BLaER1 (cell line): ENCODE data around the gene NT5C2.
"Not testable (repeated sequence)": the region's sequence is repeated elsewhere in the genome, so short reads cannot be mapped to it uniquely, and the experiment has no call there.

Experiments used
- H3K27ac ChIP-seq: shearing (Covaris generic); formaldehyde crosslinking; 2 replicates; pipeline ENCODE4 v1.8.1; 2022
- H3K27me3 ChIP-seq: shearing (Covaris generic); formaldehyde crosslinking; 2 replicates; pipeline ENCODE4 v1.8.1; 2022
- H3K36me3 ChIP-seq: shearing (Covaris generic); formaldehyde crosslinking; 2 replicates; pipeline ENCODE4 v1.8.1; 2022
- H3K4me1 ChIP-seq: shearing (Covaris generic); formaldehyde crosslinking; 2 replicates; pipeline ENCODE4 v1.8.1; 2022
- H3K4me2 ChIP-seq: shearing (Covaris generic); formaldehyde crosslinking; 2 replicates; pipeline ENCODE4 v1.8.1; 2022
- H3K4me3 ChIP-seq: shearing (Covaris generic); formaldehyde crosslinking; 2 replicates; pipeline ENCODE4 v1.8.1; 2022
- H3K9ac ChIP-seq: shearing (Covaris generic); formaldehyde crosslinking; 2 replicates; pipeline ENCODE4 v1.8.1; 2022
- H3K9me3 ChIP-seq: shearing (Covaris generic); formaldehyde crosslinking; 2 replicates; pipeline ENCODE4 v1.8.1; 2022
- H4K20me1 ChIP-seq: shearing (Covaris generic); formaldehyde crosslinking; 2 replicates; pipeline ENCODE4 v1.8.1; 2022
- Cebpa-rat ChIP-seq: shearing (Covaris generic); IDR thresholded peaks from 2 replicates; pipeline ENCODE4 v1.8.1; 2022

NT5C2 gene

GRCh38 chr10:103193107-103193819, at the start of gene NT5C2:
NT5C2 (minus strand) TSS chr10:103193272; CDS start chr10:103174958, 18,314 bp downstream.
- Histone ChIP-seq H3K4me3 (peak within 1 kb of the TSS; percentile 89), H3K4me2 (peak within 1 kb of the TSS; percentile 91), H3K9me3 (no peaks in the 10 kb centered on the region), H3K36me3 (peaks cover 10% of the 10 kb centered on the region; the same call in 1 of the 2 replicates), H4K20me1 (peaks cover 43% of the 10 kb centered on the region), H3K4me1 (peaks cover 53% of the 10 kb centered on the region), H3K27me3 (no peaks in the 10 kb centered on the region), H3K27ac (peak within 1 kb of the TSS; percentile 96), H3K9ac (peak within 1 kb of the TSS; percentile 97)
- TF ChIP-seq Cebpa-rat, result no peak

- H3K4me2 ChIP-seq, result no peak overlapping the region
- no peaks in the 10 kb centered on the region for H4K20me1 ChIP-seq
- H3K27me3 ChIP-seq, result 0 out of 2 replicates have a peak, but pooled peaks cover 4% of the 10 kb centered on the region
- H3K27ac ChIP-seq, result 0 out of 2 replicates have a peak overlapping the region, but pooled peaks have one; percentile 13
- H3K4me1 ChIP-seq, result no peaks in the 10 kb centered on the region
- TF ChIP-seq Cebpa-rat, result no peak
- H3K9ac ChIP-seq, result no peak overlapping the region
- no peaks in the 10 kb centered on the region for H3K9me3 ChIP-seq
- H3K4me3 ChIP-seq, result no peak overlapping the region
- no peaks in the 10 kb centered on the region for H3K36me3 ChIP-seq
These were observed 48.4 kb upstream of the NT5C2 start for GRCh38 chr10:103241262-103242011.

GRCh38 chr10:103238506-103239252, 45.6 kb upstream of the NT5C2 start:
- no peak for TF ChIP-seq Cebpa-rat
- peaks cover 5% of the 10 kb centered on the region; the same call in 1 of the 2 replicates for H3K4me1 ChIP-seq
- no peaks in the 10 kb centered on the region for H4K20me1 ChIP-seq
- no peak overlapping the region for H3K9ac ChIP-seq
- H3K9me3 ChIP-seq, result no peaks in the 10 kb centered on the region
- H3K36me3 ChIP-seq, result no peaks in the 10 kb centered on the region
- 0 out of 2 replicates have a peak, but pooled peaks cover 4% of the 10 kb centered on the region for H3K27me3 ChIP-seq
- no peak overlapping the region for H3K27ac ChIP-seq
- no peak overlapping the region for H3K4me3 ChIP-seq
- no peak overlapping the region for H3K4me2 ChIP-seq

- H3K27ac ChIP-seq, result no peak overlapping the region
- H3K9ac ChIP-seq, result no peak overlapping the region
- no peak for TF ChIP-seq Cebpa-rat
- H3K4me2 ChIP-seq, result no peak overlapping the region
- no peaks in the 10 kb centered on the region for H4K20me1 ChIP-seq
- H3K36me3 ChIP-seq, result no peaks in the 10 kb centered on the region
- no peaks in the 10 kb centered on the region for H3K27me3 ChIP-seq
- no peak overlapping the region for H3K4me3 ChIP-seq
- peaks cover 6% of the 10 kb centered on the region; the same call in 1 of the 2 replicates for H3K4me1 ChIP-seq
- H3K9me3 ChIP-seq, result no peaks in the 10 kb centered on the region
These were observed 42.7 kb upstream of the NT5C2 start for GRCh38 chr10:103235775-103236174.

GRCh38 chr10:103232772-103233488, 39.9 kb upstream of the NT5C2 start:
- H3K27me3 ChIP-seq, result no peaks in the 10 kb centered on the region
- H3K9ac ChIP-seq, result no peak overlapping the region
- H3K4me1 ChIP-seq, result peaks cover 6% of the 10 kb centered on the region; the same call in 1 of the 2 replicates
- TF ChIP-seq Cebpa-rat, result no peak
- no peaks in the 10 kb centered on the region for H3K9me3 ChIP-seq
- no peaks in the 10 kb centered on the region for H3K36me3 ChIP-seq
- no peaks in the 10 kb centered on the region for H4K20me1 ChIP-seq
- no peak overlapping the region for H3K4me2 ChIP-seq
- no peak overlapping the region for H3K4me3 ChIP-seq
- H3K27ac ChIP-seq, result no peak overlapping the region

GRCh38 chr10:103232131-103232673, 39.1 kb upstream of the NT5C2 start:
- H3K4me2 ChIP-seq, result no peak overlapping the region
- H3K36me3 ChIP-seq, result no peaks in the 10 kb centered on the region
- no peak for TF ChIP-seq Cebpa-rat
- no peaks in the 10 kb centered on the region for H4K20me1 ChIP-seq
- no peak overlapping the region for H3K4me3 ChIP-seq
- no peak overlapping the region for H3K27ac ChIP-seq
- peaks cover 6% of the 10 kb centered on the region; the same call in 1 of the 2 replicates for H3K4me1 ChIP-seq
- H3K9ac ChIP-seq, result no peak overlapping the region
- H3K9me3 ChIP-seq, result no peaks in the 10 kb centered on the region
- H3K27me3 ChIP-seq, result no peaks in the 10 kb centered on the region

GRCh38 chr10:103231047-103231551, 38.0 kb upstream of the NT5C2 start:
- Histone ChIP-seq H3K27ac (no peak overlapping the region), H4K20me1 (no peaks in the 10 kb centered on the region), H3K27me3 (no peaks in the 10 kb centered on the region), H3K4me1 (peaks cover 6% of the 10 kb centered on the region; the same call in 1 of the 2 replicates), H3K4me2 (no peak overlapping the region), H3K36me3 (no peaks in the 10 kb centered on the region), H3K4me3 (no peak overlapping the region), H3K9ac (no peak overlapping the region), H3K9me3 (no peaks in the 10 kb centered on the region)
- TF ChIP-seq Cebpa-rat, result no peak

GRCh38 chr10:103227416-103227815, 34.3 kb upstream of the NT5C2 start:
- Histone ChIP-seq H3K27me3 (no peaks in the 10 kb centered on the region), H3K27ac (no peak overlapping the region), H3K36me3 (no peaks in the 10 kb centered on the region), H3K4me1 (no peaks in the 10 kb centered on the region), H3K4me3 (no peak overlapping the region), H3K9me3 (peaks cover 30% of the 10 kb centered on the region), H3K9ac (no peak overlapping the region), H4K20me1 (no peaks in the 10 kb centered on the region), H3K4me2 (no peak overlapping the region)
- TF ChIP-seq Cebpa-rat, result no peak

GRCh38 chr10:103225939-103226338, 32.9 kb upstream of the NT5C2 start:
- Histone ChIP-seq H3K36me3 (no peaks in the 10 kb centered on the region), H4K20me1 (no peaks in the 10 kb centered on the region), H3K4me2 (no peak overlapping the region), H3K4me3 (no peak overlapping the region), H3K9me3 (peaks cover 31% of the 10 kb centered on the region), H3K4me1 (no peaks in the 10 kb centered on the region), H3K27me3 (no peaks in the 10 kb centered on the region), H3K9ac (no peak overlapping the region), H3K27ac (no peak overlapping the region)
- TF ChIP-seq Cebpa-rat, result no peak

- H3K9ac ChIP-seq, H3K4me1 ChIP-seq, H3K27ac ChIP-seq, H3K27me3 ChIP-seq, H3K36me3 ChIP-seq, H3K4me2 ChIP-seq, H4K20me1 ChIP-seq, H3K4me3 ChIP-seq: not testable (repeated sequence)
- peaks cover 31% of the 10 kb centered on the region for H3K9me3 ChIP-seq
These were observed 31.6 kb upstream of the NT5C2 start for GRCh38 chr10:103224721-103225120.
